Vagina (tissue), 2 donors: Measurements from ENCODE around the gene LRRC56. TPM values are rescaled to one million over a fixed set of nuclear protein-coding genes. Genes with fewer than 3 reads are reported as not detected.
A peak's percentile ranks its signal among the peaks of the same experiment; 100 is the strongest.

Source experiments
- DNase-seq, 2 donors: peaks; one replicate each; pipeline ENCODE4 v3.0.0-alpha.2; 2017; ENCODE audit errors: extremely low spot score in 2 of 2
- H3K27ac ChIP-seq: fragments of 200-600 bp; sonication (generic); one replicate; pipeline ENCODE4 v1.5.1; 2019
- H3K27me3 ChIP-seq: fragments of 200-600 bp; sonication (generic); one replicate; pipeline ENCODE4 v1.5.1; 2019
- H3K36me3 ChIP-seq, 2 donors: fragments of 200-600 bp; sonication (generic); one replicate each; pipeline ENCODE4 v1.5.1; 2017 to 2019
- H3K4me1 ChIP-seq: fragments of 200-600 bp; sonication (generic); one replicate; pipeline ENCODE4 v1.5.1; 2019
- H3K4me3 ChIP-seq, 2 donors: fragments of 200-600 bp; sonication (generic); 1 replicate in 1 of 2; 2 replicates in 1 of 2; pipeline ENCODE4 v1.5.1; 2016 to 2019
- H3K9me3 ChIP-seq: fragments of 200-600 bp; sonication (generic); one replicate; pipeline ENCODE4 v1.5.1; 2019
- CTCF ChIP-seq, 3 experiments: fragments of 450-650 bp in 2 of 3; fragments of 200-600 bp in 1 of 3; sonication (generic) in 1 of 3; IDR thresholded peaks; one replicate each; pipeline ENCODE4 v1.5.1; 2017 to 2019; ENCODE audit warnings: antibody characterized with exemption in 3 of 3, mild to moderate bottlenecking in 2 of 3, moderate library complexity in 2 of 3
- POLR2A ChIP-seq, 2 donors: fragments of 450-650 bp; IDR thresholded peaks; one replicate each; pipeline ENCODE4 v1.6.1; 2017; ENCODE audit warnings: antibody characterized with exemption in 2 of 2, mild to moderate bottlenecking in 2 of 2, moderate library complexity in 2 of 2
- POLR2AphosphoS5 ChIP-seq, 2 donors: sonication (generic); formaldehyde crosslinking; IDR thresholded peaks; one replicate each; pipeline ENCODE4 v1.9.0; 2017; ENCODE audit warnings: antibody characterized with exemption in 2 of 2, mild to moderate bottlenecking in 2 of 2, low read depth in 1 of 2; ENCODE audit not compliant: insufficient read depth in 1 of 2
- intact Hi-C: fragments of 100-400 bp; cut with DNase I; formaldehyde crosslinking; loops from one replicate; pipeline ENCODE4 v1.15.1; 2023
- total RNA-seq: library from RNA; depleted of rRNA; stranded (reverse); fragments of >200 nt; gene quantifications from one replicate; pipeline ENCODE4 v1.2.3, GENCODE V29; 2016

LRRC56 gene
- 0.49 TPM for total RNA-seq

GRCh38 chr11:536841-537621 is at the start of gene LRRC56:
LRRC56 (plus strand) TSS chr11:537527; CDS start chr11:540685, 3,158 bp downstream.
- H3K36me3 ChIP-seq: peaks cover 0 to 18% of the 10 kb centered on the region in 2 donors
- H3K27me3 ChIP-seq: no peaks in the 10 kb centered on the region
- no peak for DNase-seq
- peak within 1 kb of the TSS; percentile 61 to 91 for H3K4me3 ChIP-seq
- intact Hi-C loops: no loop called here
- peaks cover 49% of the 10 kb centered on the region for H3K4me1 ChIP-seq
- peak within 1 kb of the TSS; percentile 80 for H3K27ac ChIP-seq
- TF ChIP-seq POLR2AphosphoS5 (IDR thresholded peaks at IDR 0.05; ENCODE audit: insufficient read depth in 1 of 2, low read depth in 1 of 2) (peak in 1 of 2 donors; percentile 49), POLR2A (IDR thresholded peaks at IDR 0.05) (no peak), CTCF (IDR thresholded peaks at IDR 0.05) (no peak)
- H3K9me3 ChIP-seq: no peaks in the 10 kb centered on the region

GRCh38 chr11:487571-488021 is 49.7 kb upstream of the LRRC56 start:
- no peak for TF ChIP-seq CTCF (IDR thresholded peaks at IDR 0.05)
- no peak for TF ChIP-seq POLR2A (IDR thresholded peaks at IDR 0.05)
- no peak for TF ChIP-seq POLR2AphosphoS5 (IDR thresholded peaks at IDR 0.05; ENCODE audit: insufficient read depth in 1 of 2, low read depth in 1 of 2)
- Histone ChIP-seq H3K4me3 (no peak overlapping the region), H3K36me3 (no peaks in the 10 kb centered on the region), H3K4me1 (no peaks in the 10 kb centered on the region), H3K9me3 (no peaks in the 10 kb centered on the region), H3K27me3 (no peaks in the 10 kb centered on the region), H3K27ac (no peak overlapping the region)
- no peak for DNase-seq
- intact Hi-C loops: no loop called here

GRCh38 chr11:488062-488461 is 49.3 kb upstream of the LRRC56 start:
- no peaks in the 10 kb centered on the region for H3K4me1 ChIP-seq
- H3K27ac ChIP-seq: no peak overlapping the region
- H3K9me3 ChIP-seq: no peaks in the 10 kb centered on the region
- intact Hi-C loops: no loop called here
- H3K27me3 ChIP-seq: no peaks in the 10 kb centered on the region
- no peak for DNase-seq
- TF ChIP-seq POLR2A (IDR thresholded peaks at IDR 0.05) (no peak), CTCF (IDR thresholded peaks at IDR 0.05) (no peak), POLR2AphosphoS5 (IDR thresholded peaks at IDR 0.05; ENCODE audit: insufficient read depth in 1 of 2, low read depth in 1 of 2) (no peak)
- H3K4me3 ChIP-seq: no peak overlapping the region
- peaks cover 0 to 4% of the 10 kb centered on the region in 2 donors for H3K36me3 ChIP-seq

- no peaks in the 10 kb centered on the region for H3K4me1 ChIP-seq
- H3K27ac ChIP-seq: no peak overlapping the region
- intact Hi-C loops: no loop called here
- H3K36me3 ChIP-seq: peaks cover 0 to 7% of the 10 kb centered on the region in 2 donors
- no peaks in the 10 kb centered on the region for H3K27me3 ChIP-seq
- no peaks in the 10 kb centered on the region for H3K9me3 ChIP-seq
- no peak overlapping the region for H3K4me3 ChIP-seq
- no peak for DNase-seq
- TF ChIP-seq POLR2A (IDR thresholded peaks at IDR 0.05) (no peak), CTCF (IDR thresholded peaks at IDR 0.05) (no peak), POLR2AphosphoS5 (IDR thresholded peaks at IDR 0.05; ENCODE audit: insufficient read depth in 1 of 2, low read depth in 1 of 2) (no peak)
These were observed 48.7 kb upstream of the LRRC56 start for GRCh38 chr11:488579-488978.

- no peak for TF ChIP-seq POLR2AphosphoS5 (IDR thresholded peaks at IDR 0.05; ENCODE audit: insufficient read depth in 1 of 2, low read depth in 1 of 2)
- intact Hi-C loops: no loop called here
- H3K9me3 ChIP-seq: no peaks in the 10 kb centered on the region
- H3K4me1 ChIP-seq: no peaks in the 10 kb centered on the region
- no peak overlapping the region for H3K27ac ChIP-seq
- DNase-seq: no peak
- peaks cover 0 to 11% of the 10 kb centered on the region in 2 donors for H3K36me3 ChIP-seq
- H3K27me3 ChIP-seq: no peaks in the 10 kb centered on the region
- H3K4me3 ChIP-seq: no peak overlapping the region
These were observed 48.3 kb upstream of the LRRC56 start for GRCh38 chr11:488992-489391.
